ENCODE measurements around the gene RPN2.

The RPN2 gene

DNA sequence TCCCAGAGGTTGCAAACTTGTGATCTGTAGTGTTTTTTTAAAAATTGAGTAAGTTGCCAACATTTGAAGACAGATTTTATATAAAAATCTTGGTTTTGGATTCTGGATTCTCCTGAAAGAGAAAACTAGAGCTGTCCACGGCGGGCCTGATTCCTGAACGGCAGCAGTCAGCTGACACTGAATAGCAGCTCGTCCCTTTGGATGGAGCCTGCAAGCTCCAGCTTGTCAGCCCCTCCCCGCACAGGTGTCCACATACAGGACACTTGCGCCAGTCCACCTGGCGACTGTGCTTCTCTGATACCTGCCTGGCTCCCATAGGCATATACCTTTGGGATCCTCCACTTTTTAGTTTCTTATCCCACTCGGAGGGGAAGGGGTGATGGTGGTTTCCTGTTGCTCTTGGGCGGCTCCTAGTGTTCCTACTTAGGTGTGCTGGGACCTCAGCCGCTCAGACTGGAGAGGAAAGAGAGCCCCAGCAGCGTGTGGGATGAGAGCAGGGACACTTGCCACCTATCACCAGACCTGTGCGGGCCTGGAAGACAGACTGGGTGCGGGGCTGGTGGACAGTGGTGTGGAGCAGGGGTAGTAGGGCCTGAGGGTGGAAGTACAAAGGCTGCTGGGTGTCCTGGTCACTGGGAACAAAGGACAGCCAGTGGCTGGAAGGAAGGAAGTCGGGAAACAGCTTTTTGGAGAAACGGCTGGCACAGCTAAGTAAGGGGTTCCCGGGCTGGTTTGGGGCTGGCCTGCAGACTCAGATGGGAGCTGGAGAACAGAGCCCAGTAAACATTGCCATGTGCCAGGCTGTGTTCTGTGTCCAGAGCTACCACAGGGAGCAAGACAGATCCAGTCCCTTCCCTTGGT is 64.2 kb downstream of the RPN2 start:
- no peak for DNase-seq (ENCODE audit: low read depth in 2 of 2)

DNA sequence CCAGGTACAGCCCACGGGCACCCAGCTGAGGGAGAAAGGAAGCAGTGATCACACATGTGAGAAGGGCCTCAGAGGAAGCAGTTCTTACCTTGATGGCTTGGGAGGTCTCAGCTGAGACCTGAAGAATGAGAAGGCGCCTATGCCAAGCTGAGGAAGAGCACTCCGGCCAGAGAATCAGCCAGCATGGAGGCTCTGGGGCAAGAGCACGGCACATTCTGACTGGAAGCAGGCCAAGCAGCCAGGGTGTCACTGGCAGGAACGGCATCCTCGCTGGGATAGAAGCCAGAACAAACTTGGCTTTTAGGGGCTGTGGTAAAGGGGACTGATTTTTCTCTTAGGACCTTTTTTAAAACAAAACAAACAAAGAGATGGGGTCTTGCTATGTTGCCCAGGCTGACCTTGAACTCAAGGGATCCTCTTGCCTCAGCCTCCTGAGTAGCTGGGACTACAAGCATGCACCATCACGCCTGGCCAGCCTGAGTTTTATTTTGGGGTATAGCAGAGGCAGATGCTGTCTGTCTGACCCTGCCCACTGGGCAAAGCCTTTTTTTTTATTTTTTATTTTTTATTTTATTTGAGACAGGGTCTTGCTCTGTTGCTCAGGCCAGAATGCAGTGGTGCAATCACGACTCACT is 64.9 kb downstream of the RPN2 start:
- DNase-seq (ENCODE audit: low read depth in 2 of 2), result no peak

DNA sequence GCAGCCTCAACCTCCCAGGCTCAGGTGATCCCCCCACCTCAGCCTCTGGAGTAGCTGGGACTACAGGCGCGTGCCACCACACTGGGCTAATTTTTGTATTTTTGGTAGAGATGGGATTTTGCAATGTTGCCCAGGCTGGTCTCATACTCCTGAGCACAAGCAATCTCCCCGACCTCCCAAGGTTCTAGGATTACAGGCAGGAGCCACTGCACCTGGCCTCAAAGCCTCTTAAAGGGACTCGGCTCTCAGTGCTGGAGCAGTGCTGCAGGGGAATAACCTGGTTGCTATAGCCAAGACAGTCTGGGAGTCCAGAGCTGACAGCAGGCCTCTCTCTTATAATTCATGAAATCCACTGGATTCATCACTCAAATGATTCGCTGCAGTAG is 65.4 kb downstream of the RPN2 start:
- no peak for DNase-seq (ENCODE audit: low read depth in 2 of 2)

DNA sequence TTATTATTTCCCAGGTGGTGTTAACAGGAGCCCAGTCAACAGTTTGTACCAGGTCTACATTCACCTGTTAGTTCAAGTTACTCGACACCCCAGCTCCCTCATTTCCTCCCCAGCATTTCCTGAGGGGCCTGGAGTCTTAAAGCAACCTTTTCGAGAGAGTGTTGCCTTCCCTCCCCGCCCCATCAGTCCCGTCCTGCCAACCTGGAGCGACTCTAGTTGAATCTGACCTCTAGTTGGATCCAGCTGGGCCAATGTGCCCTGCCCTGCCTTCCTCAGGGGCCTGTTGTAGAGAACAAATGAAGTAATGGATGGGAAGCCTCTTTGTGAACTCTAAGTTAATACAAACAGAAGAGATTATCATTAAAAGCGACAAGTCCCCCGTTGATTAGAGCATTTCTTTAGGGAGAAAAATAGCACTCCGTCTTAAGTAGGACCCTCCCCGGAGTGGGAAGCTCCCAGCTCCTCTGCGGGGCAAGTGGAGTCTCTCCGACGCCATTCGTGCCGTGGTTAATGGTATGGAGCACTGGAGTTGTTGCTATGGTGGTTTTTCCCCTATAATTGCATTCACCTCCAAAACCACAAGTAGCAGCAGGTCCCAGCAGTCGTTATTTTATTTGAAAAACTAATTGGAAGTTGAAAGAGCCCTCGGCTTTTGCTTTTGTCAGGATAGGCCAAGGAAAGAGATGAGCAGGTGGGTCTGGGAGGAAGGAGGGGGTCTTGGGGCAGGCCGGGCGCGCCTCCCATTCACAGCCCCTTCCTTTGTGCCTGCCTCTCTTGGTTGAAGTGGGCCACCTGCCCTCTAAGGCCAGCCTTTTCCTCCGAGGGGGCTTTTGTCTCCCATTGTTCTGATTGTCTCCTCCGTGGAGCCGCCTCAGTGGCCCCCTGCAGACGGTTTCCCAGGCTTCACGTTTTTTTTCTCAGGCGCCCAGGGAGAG is 66.4 kb downstream of the RPN2 start:
- DNase-seq (ENCODE audit: low read depth in 2 of 2), result no peak

DNA sequence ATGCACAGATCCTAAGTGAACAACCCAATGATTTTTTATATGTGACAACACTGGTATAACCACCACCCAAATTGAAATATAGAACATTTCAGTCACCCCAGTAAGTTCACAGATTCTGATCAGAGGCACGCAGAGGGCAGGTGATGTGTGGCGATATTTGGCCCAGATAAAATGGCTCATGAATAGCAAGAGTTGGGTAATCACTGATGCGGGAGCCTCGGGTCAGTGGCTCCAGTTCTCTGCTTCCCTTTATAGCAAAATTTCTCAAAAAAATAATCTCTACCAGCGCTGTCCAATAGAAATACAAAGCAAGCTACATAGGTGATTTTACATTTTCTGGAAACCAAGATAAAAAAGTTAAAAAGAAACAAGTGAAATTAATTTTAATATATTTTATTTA is 67.6 kb downstream of the RPN2 start:
- no peak for DNase-seq (ENCODE audit: low read depth in 2 of 2)

DNA sequence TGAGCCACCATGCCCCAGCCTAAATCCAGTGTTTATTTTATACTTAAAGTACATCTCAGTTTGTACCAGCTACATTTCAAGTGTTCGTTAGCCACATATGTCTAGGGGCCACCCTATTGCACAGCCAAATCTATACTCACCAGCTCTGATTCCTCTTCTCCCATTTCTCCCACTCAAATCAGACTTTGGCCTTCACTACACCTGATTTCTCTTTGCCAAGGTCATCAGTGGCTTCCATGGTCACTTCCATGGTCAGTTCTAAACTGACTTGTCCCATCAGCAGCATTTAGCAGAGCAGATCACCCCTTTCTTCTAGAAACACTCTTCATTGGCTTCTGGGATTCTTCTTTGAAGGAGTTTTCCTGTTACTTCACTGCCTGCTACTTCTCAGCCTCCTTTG is 68.4 kb downstream of the RPN2 start:
- no peak for DNase-seq (ENCODE audit: low read depth in 2 of 2)

- no peak for DNase-seq (ENCODE audit: low read depth in 2 of 2)
Observed at GRCh38 chr20:37249304-37249703, 70.2 kb downstream of the RPN2 start.

DNA sequence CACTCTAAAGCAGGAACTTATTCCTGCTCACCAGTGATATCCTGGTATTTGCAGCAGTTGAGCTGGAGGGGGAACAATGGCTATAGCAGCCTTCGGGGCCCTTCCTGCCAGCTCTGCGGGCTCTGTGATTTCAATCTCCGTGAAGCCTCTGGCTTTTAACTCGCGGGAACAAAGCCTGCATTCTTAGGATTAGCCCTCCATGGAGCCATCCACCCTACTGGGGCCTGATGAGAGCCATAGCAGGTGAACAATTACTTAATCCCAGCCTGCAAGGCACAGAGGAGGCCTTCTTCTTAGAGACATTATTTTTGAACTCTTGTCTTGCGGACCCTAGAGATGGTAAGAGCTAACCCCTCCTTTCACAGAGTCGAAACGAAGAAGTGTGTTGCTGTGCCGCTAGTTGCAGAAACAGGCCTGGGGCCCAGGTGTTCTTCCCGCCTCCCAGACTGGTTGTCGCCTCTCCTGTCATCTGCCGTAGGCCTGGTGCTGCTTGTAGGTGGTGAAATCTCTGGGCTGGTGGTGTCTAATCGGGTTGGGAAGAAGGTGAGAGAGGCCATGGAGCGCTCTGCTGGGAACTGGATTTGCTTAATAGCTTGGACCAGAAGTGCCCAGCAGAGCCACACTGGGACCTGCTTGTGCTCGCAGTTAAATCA is 72.8 kb downstream of the RPN2 start:
- no peak for DNase-seq (ENCODE audit: low read depth in 2 of 2)

DNA sequence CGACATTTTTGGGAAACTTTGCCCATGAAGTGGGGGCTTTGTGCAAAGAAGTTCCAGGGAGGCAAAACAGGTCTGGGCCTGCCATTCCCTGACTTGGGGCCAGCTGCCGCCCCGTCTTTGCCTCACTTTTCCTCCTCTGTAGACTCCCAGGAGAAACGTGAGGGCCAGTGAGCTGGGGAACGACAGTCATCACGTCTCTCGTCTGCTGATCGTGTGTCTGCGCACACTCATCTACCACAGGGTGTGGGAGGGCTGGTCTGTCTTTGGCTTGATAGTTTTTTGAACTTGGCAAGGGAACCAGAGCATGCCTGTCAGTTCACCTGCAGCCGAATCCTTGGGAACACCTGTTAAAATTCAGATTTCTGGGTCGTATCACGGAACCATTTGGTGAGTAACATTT is 74.0 kb downstream of the RPN2 start:
- no peak for DNase-seq (ENCODE audit: low read depth in 2 of 2)

DNA sequence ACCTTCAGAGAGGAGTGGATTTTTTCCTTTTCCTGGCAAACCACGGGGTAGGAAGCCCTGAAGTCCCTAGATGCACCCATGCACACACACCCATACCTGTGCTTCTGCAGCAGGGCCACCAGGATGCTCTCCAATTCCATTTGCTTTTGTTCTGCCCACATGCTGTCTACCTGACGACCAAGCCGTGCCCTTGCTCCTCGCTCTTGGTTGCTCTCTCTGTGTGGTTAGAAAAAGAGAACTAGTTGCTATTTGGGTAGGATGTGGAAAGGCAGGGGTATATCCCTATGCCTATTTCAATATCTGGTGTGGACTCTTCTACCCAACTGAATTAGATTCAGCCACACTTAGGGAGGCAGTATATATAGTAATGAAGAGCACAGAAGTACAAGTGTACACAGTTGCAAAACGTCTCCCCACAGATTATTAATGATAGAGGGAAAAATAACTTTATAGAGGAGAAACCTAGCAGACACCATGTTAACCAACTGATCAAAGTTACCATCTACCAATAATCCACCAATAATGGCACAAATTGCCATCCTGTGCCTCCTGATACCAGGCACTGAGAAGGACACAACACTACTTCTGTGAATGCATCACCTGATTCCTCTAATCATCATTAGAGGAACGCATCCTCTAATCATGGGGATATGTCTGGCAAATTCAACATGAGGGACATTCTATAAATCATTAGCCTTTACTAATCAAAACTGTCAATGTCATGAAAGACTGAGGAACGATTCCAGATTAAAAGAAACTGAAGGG is 75.2 kb downstream of the RPN2 start:
- no peak for DNase-seq (ENCODE audit: low read depth in 2 of 2)

DNA sequence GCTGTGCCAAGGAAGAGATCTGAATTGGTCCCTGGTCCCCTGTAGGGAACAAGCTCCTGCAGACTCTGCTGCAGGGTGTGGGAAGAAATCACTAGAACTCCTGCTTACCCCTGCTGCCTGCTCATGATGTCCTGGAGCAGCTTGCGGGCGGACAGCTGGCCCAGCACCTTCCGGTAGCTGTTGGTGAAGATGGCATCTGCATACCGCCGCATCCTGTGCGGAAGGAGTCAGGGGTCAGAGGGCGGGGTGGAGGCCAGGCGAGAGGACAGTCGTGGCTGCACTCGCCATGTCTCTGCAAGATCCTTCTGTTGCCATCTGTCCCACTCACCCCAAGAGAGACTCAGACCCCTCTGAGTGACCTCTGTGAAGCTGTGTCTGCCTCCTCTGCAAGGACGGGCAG is 77.2 kb downstream of the RPN2 start:
- no peak for DNase-seq (ENCODE audit: low read depth in 2 of 2)

DNA sequence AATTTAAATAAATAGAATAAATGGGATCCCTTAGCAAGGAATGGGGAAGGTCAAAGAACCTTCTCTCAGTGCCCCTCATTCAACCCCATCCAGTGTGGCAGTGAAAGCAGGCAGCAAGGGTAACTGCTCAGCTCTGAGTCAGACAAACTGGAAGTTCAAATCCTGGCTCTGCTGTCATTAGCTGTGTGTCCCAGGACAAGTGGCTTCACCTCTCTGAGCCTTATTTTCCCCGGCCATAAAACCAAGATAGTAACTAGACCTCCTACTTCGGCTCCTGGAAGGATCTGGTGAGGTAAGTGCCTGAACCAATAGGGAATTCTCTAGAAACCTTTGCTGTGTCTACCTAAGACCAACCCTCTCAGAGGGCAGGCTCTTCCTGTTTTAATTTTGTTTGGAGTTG is 78.4 kb downstream of the RPN2 start:
- DNase-seq (ENCODE audit: low read depth in 2 of 2), result no peak

- DNase-seq (ENCODE audit: low read depth in 2 of 2), result no peak
Observed at GRCh38 chr20:37257988-37258387, 78.9 kb downstream of the RPN2 start.

DNA sequence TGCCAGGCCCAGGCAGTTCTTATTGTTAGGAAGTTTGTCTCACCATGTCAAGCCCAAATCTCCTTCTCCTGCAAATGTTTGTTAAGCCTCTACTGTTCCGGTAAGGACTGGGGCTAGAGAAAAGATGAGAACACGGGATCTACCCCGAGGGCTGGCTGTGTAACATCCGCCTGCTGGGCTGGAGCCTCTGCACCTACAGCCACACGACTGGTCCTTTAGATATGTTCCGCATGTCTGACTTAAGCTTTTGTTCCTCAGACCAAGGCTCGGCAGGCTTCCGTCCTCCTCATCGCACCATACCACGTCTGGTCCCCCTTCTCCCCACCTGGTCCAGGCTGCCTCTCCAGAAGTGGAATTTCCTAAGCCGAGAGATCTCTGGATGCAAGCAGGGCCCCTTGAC is 79.9 kb downstream of the RPN2 start:
- DNase-seq (ENCODE audit: low read depth in 2 of 2), result no peak

- no peak for DNase-seq (ENCODE audit: low read depth in 2 of 2)
Observed at GRCh38 chr20:37259865-37260264, 80.7 kb downstream of the RPN2 start.

DNA sequence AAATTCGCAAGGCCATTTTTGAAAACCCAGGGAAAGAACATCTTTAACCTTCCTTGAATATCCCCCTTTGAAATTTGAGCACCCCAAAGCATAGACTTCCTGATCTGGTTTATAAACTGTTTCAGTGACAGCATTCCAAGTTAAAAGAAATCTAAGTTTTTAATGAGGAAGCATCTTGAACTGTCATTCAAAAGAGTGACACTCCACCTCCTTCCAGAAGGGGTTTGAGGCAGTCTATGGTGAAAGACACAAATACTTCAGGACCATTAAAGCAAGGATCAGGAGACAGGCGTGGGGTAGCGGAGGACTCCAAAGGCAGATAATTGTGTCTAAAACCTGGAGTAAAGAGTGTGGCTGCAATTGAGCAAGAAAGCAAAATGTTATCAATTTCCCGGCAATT is 81.8 kb downstream of the RPN2 start:
- DNase-seq (ENCODE audit: low read depth in 2 of 2), result no peak

- no peak for DNase-seq (ENCODE audit: low read depth in 2 of 2)
Observed at GRCh38 chr20:37261714-37262113, 82.6 kb downstream of the RPN2 start, which contains the start of gene GHRH. GHRH (minus strand) TSS chr20:37261814; CDS start chr20:37256889, 4,925 bp downstream.

- no peak for DNase-seq (ENCODE audit: low read depth in 2 of 2)
Observed at GRCh38 chr20:37262505-37262904, 83.4 kb downstream of the RPN2 start.

GRCh38 chr20:37263686-37264085 is 84.6 kb downstream of the RPN2 start:
- no peak for DNase-seq (ENCODE audit: low read depth in 2 of 2)

DNA sequence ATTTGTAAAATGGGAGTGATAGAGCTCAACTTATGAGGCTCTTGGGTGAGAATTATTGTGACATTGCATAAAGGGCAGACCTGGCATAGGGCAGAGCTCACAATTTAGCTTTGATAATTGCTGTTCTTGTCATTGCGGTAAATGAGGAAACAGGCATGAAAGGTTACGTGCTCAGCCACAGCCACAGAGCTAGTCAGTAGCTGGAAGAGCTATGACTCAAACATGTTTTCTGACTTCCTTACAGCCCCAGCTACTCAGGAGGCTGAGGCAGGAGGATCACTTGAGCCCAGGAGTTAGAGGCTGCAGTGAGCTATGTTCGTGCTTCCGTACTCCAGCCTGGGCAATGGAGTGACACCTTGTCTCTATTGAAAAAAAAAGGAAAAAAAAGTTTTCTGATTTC is 86.0 kb downstream of the RPN2 start:
- no peak for DNase-seq (ENCODE audit: low read depth in 2 of 2)

All from stimulated activated CD4-positive, alpha-beta T cell treated with anti-CD3 and anti-CD28 coated beads, Interleukin-1b, Interleukin-23, amount 100 ng/mL, for 4 hours (primary cell).